ENCODE results near the gene CDK6.
A peak's percentile ranks its signal among the peaks of the same experiment; 100 is the strongest.
"Not testable (repeated sequence)": the region's sequence is repeated elsewhere in the genome, so short reads cannot be mapped to it uniquely, and the experiment has no call there.

CDK6 gene

GRCh38 chr7:92836489-92836999 is at the start of gene CDK6:
Gene CDK6, minus strand, starts transcription at chr7:92836573. Its CDS starts 3,250 bp downstream, at chr7:92833323.
- peak; percentile 52 to 56 (median 54) for DNase-seq (ENCODE audit: low read depth in 3 of 3)

GRCh38 chr7:92886039-92886438 is 49.7 kb upstream of the CDK6 start:
- not testable (repeated sequence) for DNase-seq (ENCODE audit: low read depth in 3 of 3)

GRCh38 chr7:92884218-92884617 is 47.8 kb upstream of the CDK6 start:
- DNase-seq (ENCODE audit: low read depth in 3 of 3): no peak

GRCh38 chr7:92882760-92883159 is 46.4 kb upstream of the CDK6 start:
- DNase-seq (ENCODE audit: low read depth in 3 of 3): no peak

GRCh38 chr7:92881091-92881485 is 44.7 kb upstream of the CDK6 start:
- no peak for DNase-seq (ENCODE audit: low read depth in 3 of 3)

- no peak for DNase-seq (ENCODE audit: low read depth in 3 of 3)
Observed at GRCh38 chr7:92880212-92881090, 44.1 kb upstream of the CDK6 start.

- no peak for DNase-seq (ENCODE audit: low read depth in 3 of 3)
Observed at GRCh38 chr7:92877367-92877766, 41.0 kb upstream of the CDK6 start.

- no peak for DNase-seq (ENCODE audit: low read depth in 3 of 3)
Observed at GRCh38 chr7:92876836-92877235, 40.5 kb upstream of the CDK6 start.

GRCh38 chr7:92875719-92876118 is 39.3 kb upstream of the CDK6 start:
- no peak for DNase-seq (ENCODE audit: low read depth in 3 of 3)

GRCh38 chr7:92875173-92875572 is 38.8 kb upstream of the CDK6 start:
- no peak for DNase-seq (ENCODE audit: low read depth in 3 of 3)

GRCh38 chr7:92874567-92874966 is 38.2 kb upstream of the CDK6 start:
- DNase-seq (ENCODE audit: low read depth in 3 of 3): no peak

GRCh38 chr7:92873776-92874175 is 37.4 kb upstream of the CDK6 start:
- DNase-seq (ENCODE audit: low read depth in 3 of 3): no peak

GRCh38 chr7:92872701-92873100 is 36.3 kb upstream of the CDK6 start:
- no peak for DNase-seq (ENCODE audit: low read depth in 3 of 3)

GRCh38 chr7:92868683-92869293 is 32.4 kb upstream of the CDK6 start:
- DNase-seq (ENCODE audit: low read depth in 3 of 3): no peak

- DNase-seq (ENCODE audit: low read depth in 3 of 3): not testable (repeated sequence)
Observed at GRCh38 chr7:92864169-92864568, 27.8 kb upstream of the CDK6 start.

GRCh38 chr7:92856436-92856835 is 20.1 kb upstream of the CDK6 start:
- DNase-seq (ENCODE audit: low read depth in 3 of 3): no peak

- no peak for DNase-seq (ENCODE audit: low read depth in 3 of 3)
Observed at GRCh38 chr7:92854501-92855238, 18.3 kb upstream of the CDK6 start.

- no peak for DNase-seq (ENCODE audit: low read depth in 3 of 3)
Observed at GRCh38 chr7:92851732-92852131, 15.4 kb upstream of the CDK6 start.

- DNase-seq (ENCODE audit: low read depth in 3 of 3): no peak
Observed at GRCh38 chr7:92850516-92850915, 14.1 kb upstream of the CDK6 start.

- DNase-seq (ENCODE audit: low read depth in 3 of 3): no peak
Observed at GRCh38 chr7:92849322-92849721, 12.9 kb upstream of the CDK6 start.

- DNase-seq (ENCODE audit: low read depth in 3 of 3): no peak
Observed at GRCh38 chr7:92848851-92849250, 12.5 kb upstream of the CDK6 start.

- no peak for DNase-seq (ENCODE audit: low read depth in 3 of 3)
Observed at GRCh38 chr7:92848441-92848840, 12.1 kb upstream of the CDK6 start.
